HG03095 (cell line): ENCODE measurements around the gene GALNT17.

Experiments used
- ATAC-seq: cut with Tn5 transposase; IDR thresholded peaks from one replicate; pipeline ENCODE4 v1.9.1; 2021; ENCODE audit warnings: moderate library complexity; ENCODE audit not compliant: unreplicated experiment

GALNT17 gene

GRCh38 chr7:71329030-71329660, 197.2 kb downstream of the GALNT17 start:
- no peak for ATAC-seq

- no peak for ATAC-seq
These were observed 200.3 kb downstream of the GALNT17 start for GRCh38 chr7:71332207-71332606.

GRCh38 chr7:71334541-71334940, 202.6 kb downstream of the GALNT17 start:
- ATAC-seq = no peak

GRCh38 chr7:71338866-71339265, 206.9 kb downstream of the GALNT17 start:
- no peak for ATAC-seq

GRCh38 chr7:71339924-71340323, 208.0 kb downstream of the GALNT17 start:
- ATAC-seq = no peak

GRCh38 chr7:71342202-71342601, 210.3 kb downstream of the GALNT17 start:
- ATAC-seq = no peak

GRCh38 chr7:71343039-71343438, 211.1 kb downstream of the GALNT17 start:
- ATAC-seq = no peak

- ATAC-seq = no peak
These were observed 211.9 kb downstream of the GALNT17 start for GRCh38 chr7:71343892-71344291.

GRCh38 chr7:71345117-71345884, 213.4 kb downstream of the GALNT17 start:
- ATAC-seq = no peak

GRCh38 chr7:71348821-71349681, 217.1 kb downstream of the GALNT17 start:
- no peak for ATAC-seq

- ATAC-seq = no peak
These were observed 217.9 kb downstream of the GALNT17 start for GRCh38 chr7:71349682-71350481.

- ATAC-seq = no peak
These were observed 218.7 kb downstream of the GALNT17 start for GRCh38 chr7:71350680-71351079.

GRCh38 chr7:71354716-71355115, 222.8 kb downstream of the GALNT17 start:
- ATAC-seq = no peak

GRCh38 chr7:71361451-71362032, 229.6 kb downstream of the GALNT17 start:
- no peak for ATAC-seq

- ATAC-seq = no peak
These were observed 230.3 kb downstream of the GALNT17 start for GRCh38 chr7:71362240-71362639.

- no peak for ATAC-seq
These were observed 231.3 kb downstream of the GALNT17 start for GRCh38 chr7:71363223-71363622.

- no peak for ATAC-seq
These were observed 231.7 kb downstream of the GALNT17 start for GRCh38 chr7:71363627-71364026.

GRCh38 chr7:71364551-71364950, 232.6 kb downstream of the GALNT17 start:
- ATAC-seq = no peak

- no peak for ATAC-seq
These were observed 241.0 kb downstream of the GALNT17 start for GRCh38 chr7:71372991-71373390.

- ATAC-seq = no peak
These were observed 245.1 kb downstream of the GALNT17 start for GRCh38 chr7:71377062-71377461.
